ENCODE data around the gene ATAD2B. TPM values are rescaled to one million over a fixed set of nuclear protein-coding genes. Genes with fewer than 3 reads are reported as not detected.

ATAD2B gene
- total RNA-seq, 4 donors from 2014 or later = 7.3 to 18.1 (median 7.7) TPM

GRCh38 chr2:23900133-23900532 is 26.8 kb downstream of the ATAD2B start:
- DNase-seq (no peak), ATAC-seq (no peak)
- no peaks in the 10 kb centered on the region for H3K36me3 ChIP-seq
- H3K4me3 ChIP-seq = no peak overlapping the region
- peaks cover 7 to 28% of the 10 kb centered on the region in 2 donors for H3K4me1 ChIP-seq
- intact Hi-C loops (cut with DNase I; ENCODE audit: low total_unique reads) = no loop called here
- no peak for TF ChIP-seq POLR2A (IDR thresholded peaks at IDR 0.05)
- TF ChIP-seq CTCF (IDR thresholded peaks at IDR 0.05 in 4 of 5, conservative IDR thresholded peaks at IDR 0.05 in 1 of 5) = no peak
- in situ Hi-C loops (cut with MboI; ENCODE audit: low sequenced_read_pairs in 4 of 4) = no loop called here
- peak overlapping the region in 1 of 4 donors; percentile 24 for H3K27ac ChIP-seq
- H3K9me3 ChIP-seq = no peaks in the 10 kb centered on the region
- H3K27me3 ChIP-seq = no peaks in the 10 kb centered on the region

- in situ Hi-C loops (cut with MboI; ENCODE audit: low sequenced_read_pairs in 4 of 4) = no loop called here
- TF ChIP-seq POLR2A (IDR thresholded peaks at IDR 0.05) (no peak), CTCF (IDR thresholded peaks at IDR 0.05 in 4 of 5, conservative IDR thresholded peaks at IDR 0.05 in 1 of 5) (no peak)
- H3K4me1 ChIP-seq = no peaks in the 10 kb centered on the region
- DNase-seq (no peak), ATAC-seq (no peak)
- H3K9me3 ChIP-seq = no peaks in the 10 kb centered on the region
- no peak overlapping the region for H3K4me3 ChIP-seq
- peaks cover 2 to 66% of the 10 kb centered on the region in 2 donors for H3K36me3 ChIP-seq
- H3K27me3 ChIP-seq = no peaks in the 10 kb centered on the region
- no peak overlapping the region for H3K27ac ChIP-seq
- intact Hi-C loops (cut with DNase I; ENCODE audit: low total_unique reads) = no loop called here
Observed at GRCh38 chr2:23871206-23871605, 55.7 kb downstream of the ATAD2B start.

GRCh38 chr2:23867449-23867848 is 59.5 kb downstream of the ATAD2B start:
- intact Hi-C loops (cut with DNase I; ENCODE audit: low total_unique reads) = no loop called here
- in situ Hi-C loops (cut with MboI; ENCODE audit: low sequenced_read_pairs in 4 of 4) = no loop called here

GRCh38 chr2:23862716-23863426 is 64.1 kb downstream of the ATAD2B start:
- DNase-seq (no peak), ATAC-seq (no peak)
- no peaks in the 10 kb centered on the region for H3K9me3 ChIP-seq
- in situ Hi-C loops (cut with MboI; ENCODE audit: low sequenced_read_pairs in 4 of 4) (no loop called here), intact Hi-C loops (cut with DNase I; ENCODE audit: low total_unique reads) (no loop called here)
- no peaks in the 10 kb centered on the region for H3K4me1 ChIP-seq
- H3K27me3 ChIP-seq = no peaks in the 10 kb centered on the region
- no peak for TF ChIP-seq CTCF (IDR thresholded peaks at IDR 0.05 in 4 of 5, conservative IDR thresholded peaks at IDR 0.05 in 1 of 5)
- TF ChIP-seq POLR2A (IDR thresholded peaks at IDR 0.05) = no peak
- H3K4me3 ChIP-seq = no peak overlapping the region
- no peak overlapping the region for H3K27ac ChIP-seq
- H3K36me3 ChIP-seq = peaks cover 2 to 43% of the 10 kb centered on the region in 2 donors

More at GRCh38 chr2:23867449-23867848, 59.5 kb downstream of the ATAD2B start:
- no peaks in the 10 kb centered on the region for H3K27me3 ChIP-seq
- no peak for TF ChIP-seq POLR2A (IDR thresholded peaks at IDR 0.05)
- TF ChIP-seq CTCF (IDR thresholded peaks at IDR 0.05 in 4 of 5, conservative IDR thresholded peaks at IDR 0.05 in 1 of 5) = no peak
- H3K27ac ChIP-seq = no peak overlapping the region
- H3K4me3 ChIP-seq = no peak overlapping the region
- no peaks in the 10 kb centered on the region for H3K9me3 ChIP-seq
- peaks cover 2 to 64% of the 10 kb centered on the region in 2 donors for H3K36me3 ChIP-seq
- H3K4me1 ChIP-seq = no peaks in the 10 kb centered on the region
- DNase-seq (no peak), ATAC-seq (no peak)

Measured in gastrocnemius medialis (tissue), 4 donors.